SK-N-MC (cell line): Measurements from ENCODE around the gene AGO3.

Experiments used
- DNase-seq: peaks from one replicate; pipeline ENCODE4 v3.0.0-alpha.2; 2011; ENCODE audit warnings: low read depth, low spot score
- H3K27ac ChIP-seq: fragments of 200-600 bp; sonication (generic); 2 replicates; pipeline ENCODE4 v1.5.1; 2016; ENCODE audit warnings: mixed run types
- H3K36me3 ChIP-seq: fragments of 200-600 bp; sonication (generic); 2 replicates; pipeline ENCODE4 v1.6.1; 2017; ENCODE audit warnings: antibody characterized with exemption, low read length, mixed read lengths; ENCODE audit not compliant: insufficient read depth
- H3K4me3 ChIP-seq: fragments of 200-600 bp; sonication (generic); 2 replicates; pipeline ENCODE4 v1.5.1; 2016
- H3K9ac ChIP-seq: fragments of 200-600 bp; sonication (generic); 2 replicates; pipeline ENCODE4 v1.8.0; 2017; ENCODE audit warnings: mixed run types, mixed read lengths; ENCODE audit not compliant: insufficient read length
- H3K9me3 ChIP-seq: fragments of 200-600 bp; sonication (generic); 2 replicates; pipeline ENCODE4 v1.6.1; 2017; ENCODE audit warnings: low read depth, mild to moderate bottlenecking, antibody characterized with exemption, low read length, moderate library complexity, mixed read lengths
- EZH2 ChIP-seq: fragments of 200-600 bp; sonication (generic); IDR thresholded peaks from one replicate; pipeline ENCODE4 v1.6.1; 2017; ENCODE audit warnings: antibody characterized with exemption
- FOXP2 ChIP-seq: optimal IDR thresholded peaks from 2 replicates; pipeline ENCODE3; 2011; ENCODE audit warnings: mild to moderate bottlenecking, moderate library complexity; ENCODE audit not compliant: insufficient read depth; ENCODE audit errors: extremely low read length, control extremely low read depth
- POLR2AphosphoS5 ChIP-seq: IDR thresholded peaks from 2 replicates; pipeline ENCODE4 v1.6.1; 2012; ENCODE audit warnings: mild to moderate bottlenecking, low read depth, low read length, borderline replicate concordance

AGO3 gene

DNA sequence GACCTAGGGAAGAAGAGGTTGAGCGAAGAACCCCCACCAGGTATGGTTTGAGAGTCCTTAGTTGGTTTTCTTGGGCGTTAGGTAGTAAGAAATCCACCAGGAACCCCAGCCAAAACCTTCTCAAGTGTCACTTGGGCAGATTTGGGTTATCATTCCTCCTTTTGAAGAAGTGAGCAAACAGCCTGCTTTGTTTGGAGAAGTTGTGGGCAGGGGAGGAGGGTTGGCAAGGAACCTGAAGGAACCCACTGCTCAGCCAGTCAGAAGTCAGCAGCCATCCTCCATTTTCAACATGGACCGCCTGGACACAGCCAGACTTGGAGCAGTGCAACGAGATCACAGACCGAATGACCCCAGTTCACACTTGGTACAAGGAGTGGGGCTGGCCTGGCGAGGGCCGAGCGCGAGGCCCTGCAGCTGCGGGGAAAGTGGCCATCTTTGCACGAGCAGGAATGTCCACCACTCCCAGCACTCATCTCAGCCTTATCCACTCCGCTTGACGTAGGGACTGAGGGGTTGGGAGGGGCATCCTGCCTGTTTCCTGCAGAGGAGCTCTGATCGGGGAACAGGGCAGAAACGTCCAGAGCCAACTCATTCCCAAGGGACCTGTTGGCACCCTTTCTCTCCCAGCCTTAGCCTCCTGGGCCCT lies 165.0 kb downstream of the AGO3 start:
- Histone ChIP-seq H3K9ac (no peak overlapping the region), H3K4me3 (no peak overlapping the region), H3K9me3 (no peaks in the 10 kb centered on the region), H3K27ac (peak overlapping the region; percentile 70), H3K36me3 (peaks cover 42% of the 10 kb centered on the region)
- no peak for DNase-seq
- no peak for TF ChIP-seq FOXP2
- TF ChIP-seq POLR2AphosphoS5, result peak; percentile 39; the same call in 1 of the 2 replicates

- TF ChIP-seq EZH2, result no peak
- TF ChIP-seq FOXP2, result no peak
- TF ChIP-seq POLR2AphosphoS5, result no peak
- peak overlapping the region; percentile 65; the same call in 1 of the 2 replicates for H3K27ac ChIP-seq
- peaks cover 33% of the 10 kb centered on the region for H3K36me3 ChIP-seq
- DNase-seq, result no peak
- H3K9ac ChIP-seq, result no peak overlapping the region
- H3K4me3 ChIP-seq, result no peak overlapping the region
- H3K9me3 ChIP-seq, result no peaks in the 10 kb centered on the region
Measured at GRCh38 chr1:36096500-36097432, 165.9 kb downstream of the AGO3 start.

DNA sequence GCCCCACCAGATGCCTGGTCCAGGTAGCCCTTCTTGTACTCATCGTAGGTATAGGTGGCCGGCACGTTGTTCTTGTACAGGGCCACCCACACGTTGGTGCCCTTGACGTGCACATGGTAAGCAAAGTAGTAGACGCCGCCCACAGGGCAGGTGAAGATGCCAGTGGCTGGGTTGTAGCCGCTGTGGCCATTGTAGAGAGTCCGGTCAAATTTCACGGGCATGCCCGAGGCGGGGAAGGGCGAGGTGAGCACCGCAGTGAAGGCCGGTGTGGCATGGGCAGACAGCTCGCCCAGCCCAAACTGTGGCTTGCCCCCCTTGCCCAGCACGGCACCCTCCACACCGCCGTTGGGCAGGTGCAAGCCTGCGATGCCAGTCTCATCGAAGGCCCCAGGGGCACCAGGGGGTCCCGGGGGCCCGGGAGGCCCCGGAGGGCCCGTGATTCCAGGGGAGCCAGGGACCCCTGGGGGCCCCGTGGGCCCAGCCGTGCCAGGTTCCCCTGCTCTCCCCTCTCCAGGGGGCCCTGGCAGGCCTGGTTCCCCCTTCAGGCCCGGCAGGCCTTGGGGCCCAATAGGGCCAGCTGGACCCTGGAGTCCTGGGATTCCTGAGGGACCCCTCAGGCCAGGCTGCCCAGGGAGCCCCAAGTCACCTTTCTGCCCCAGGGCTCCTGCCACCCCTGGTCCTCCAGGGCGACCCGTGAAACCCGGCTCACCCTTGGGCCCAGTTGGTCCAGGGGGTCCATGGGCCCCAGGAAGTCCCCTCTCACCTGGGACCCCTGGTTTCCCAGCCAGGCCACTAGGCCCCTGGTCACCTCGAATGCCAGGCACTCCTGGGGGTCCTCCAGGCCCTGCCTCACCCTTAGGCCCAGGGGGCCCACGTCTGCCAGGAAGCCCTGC lies 167.0 kb downstream of the AGO3 start:
- TF ChIP-seq FOXP2 (no peak), EZH2 (no peak), POLR2AphosphoS5 (no peak)
- DNase-seq, result no peak
- H3K36me3 ChIP-seq, result peaks cover 21% of the 10 kb centered on the region

DNA sequence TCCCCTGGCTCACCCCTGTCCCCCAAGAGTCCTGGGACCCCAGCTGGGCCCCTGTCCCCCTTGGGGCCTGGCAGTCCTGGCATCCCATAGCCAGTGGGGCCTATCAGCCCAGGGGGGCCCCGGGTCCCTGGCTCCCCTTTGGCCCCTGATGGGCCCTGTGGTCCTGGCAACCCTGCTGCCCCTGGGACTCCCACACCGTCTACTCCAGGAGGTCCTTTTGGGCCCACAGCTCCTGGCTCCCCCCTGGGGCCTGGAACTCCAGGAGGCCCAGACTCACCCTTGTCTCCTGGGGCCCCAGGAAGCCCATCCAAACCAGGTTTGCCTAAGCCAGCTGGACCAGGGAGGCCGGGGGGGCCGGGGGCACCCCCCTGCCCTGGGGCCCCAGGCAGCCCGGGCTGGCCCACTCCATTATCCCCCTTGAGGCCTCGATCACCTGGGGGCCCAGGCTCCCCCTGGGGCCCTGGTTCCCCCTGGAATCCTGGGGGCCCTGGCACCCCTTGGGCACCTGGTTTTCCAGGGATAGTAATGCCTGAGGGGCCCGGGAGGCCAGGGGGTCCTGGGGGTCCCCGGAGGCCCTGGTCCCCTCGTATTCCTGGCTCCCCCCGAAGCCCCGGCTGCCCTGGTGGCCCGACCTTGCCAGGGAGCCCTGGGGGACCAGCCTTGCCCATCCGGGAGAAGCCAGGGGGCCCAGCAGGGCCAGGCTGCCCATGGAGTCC lies 167.9 kb downstream of the AGO3 start:
- TF ChIP-seq EZH2, result no peak
- no peak for TF ChIP-seq FOXP2
- TF ChIP-seq POLR2AphosphoS5, result no peak
- Histone ChIP-seq H3K9ac (no peak overlapping the region), H3K9me3 (no peaks in the 10 kb centered on the region), H3K36me3 (peaks cover 13% of the 10 kb centered on the region), H3K27ac (no peak overlapping the region), H3K4me3 (no peak overlapping the region)
- no peak for DNase-seq

More for the DNA sequence above, 167.0 kb downstream of the AGO3 start:
- Histone ChIP-seq H3K9ac (no peak overlapping the region), H3K4me3 (no peak overlapping the region), H3K9me3 (no peaks in the 10 kb centered on the region), H3K27ac (no peak overlapping the region)

DNA sequence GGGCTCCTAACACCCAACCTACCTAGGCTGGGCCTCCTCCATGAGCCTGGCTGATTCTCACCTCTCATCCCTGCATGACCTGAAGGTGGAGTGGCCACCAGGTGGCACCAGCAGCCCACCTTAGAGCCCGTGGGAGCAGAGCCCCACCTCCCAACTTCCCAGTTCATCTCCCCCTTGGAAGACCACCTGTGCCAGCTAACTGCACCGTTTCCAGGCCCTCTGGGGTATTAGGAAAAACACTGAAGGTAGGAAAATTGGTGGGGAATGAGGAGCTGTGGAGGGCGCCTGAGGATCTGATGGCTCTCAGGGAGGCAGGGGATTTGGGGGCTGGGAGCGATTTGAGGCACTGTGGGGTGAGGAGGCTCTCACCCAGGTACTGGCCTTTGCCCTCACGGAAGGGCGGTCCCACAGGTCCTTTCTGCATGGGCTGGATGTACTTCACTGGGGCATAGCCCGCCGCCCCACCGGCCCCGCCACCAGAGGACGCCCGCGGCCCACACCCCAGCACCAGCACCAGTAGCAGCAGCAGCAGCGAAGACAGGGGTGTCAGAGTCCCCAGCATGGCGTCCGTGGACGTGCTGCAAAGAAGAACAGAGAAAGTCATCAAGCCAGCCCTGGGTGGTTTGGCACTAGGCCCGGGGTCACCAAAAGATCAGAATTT lies 168.9 kb downstream of the AGO3 start:
- TF ChIP-seq POLR2AphosphoS5 (no peak), EZH2 (no peak), FOXP2 (no peak)
- Histone ChIP-seq H3K9me3 (no peaks in the 10 kb centered on the region), H3K36me3 (peaks cover 3% of the 10 kb centered on the region), H3K9ac (no peak overlapping the region), H3K27ac (no peak overlapping the region), H3K4me3 (no peak overlapping the region)
- DNase-seq, result peak; percentile 28

- no peak overlapping the region for H3K27ac ChIP-seq
Measured at GRCh38 chr1:36100376-36100775, 169.5 kb downstream of the AGO3 start.

GRCh38 chr1:36101546-36101945 lies 170.6 kb downstream of the AGO3 start:
- H3K4me3 ChIP-seq, result no peak overlapping the region
- H3K36me3 ChIP-seq, result no peaks in the 10 kb centered on the region
- DNase-seq, result no peak
- H3K9me3 ChIP-seq, result no peaks in the 10 kb centered on the region
- H3K27ac ChIP-seq, result no peak overlapping the region
- no peak for TF ChIP-seq EZH2
- no peak for TF ChIP-seq POLR2AphosphoS5
- TF ChIP-seq FOXP2, result no peak
- no peak overlapping the region for H3K9ac ChIP-seq

More at GRCh38 chr1:36100376-36100775, 169.5 kb downstream of the AGO3 start:
- TF ChIP-seq FOXP2 (no peak), POLR2AphosphoS5 (no peak), EZH2 (no peak)
- Histone ChIP-seq H3K4me3 (no peak overlapping the region), H3K36me3 (no peaks in the 10 kb centered on the region), H3K9ac (no peak overlapping the region), H3K9me3 (no peaks in the 10 kb centered on the region)
- no peak for DNase-seq
